Cerebellar nuclear complex (tissue), 1 donor: Measurements from ENCODE around the gene DCXR.

ENCODE experiments used
- DNase-seq, 2 experiments: peaks; one replicate each; lab custom pipeline; 2025; lab: John Stamatoyannopoulos, UW

The DCXR gene

GRCh38 chr17:82055023-82055964 is 17.8 kb upstream of the DCXR start:
- no peak for DNase-seq

GRCh38 chr17:82054351-82055022 is 17.0 kb upstream of the DCXR start:
- no peak for DNase-seq

DNA sequence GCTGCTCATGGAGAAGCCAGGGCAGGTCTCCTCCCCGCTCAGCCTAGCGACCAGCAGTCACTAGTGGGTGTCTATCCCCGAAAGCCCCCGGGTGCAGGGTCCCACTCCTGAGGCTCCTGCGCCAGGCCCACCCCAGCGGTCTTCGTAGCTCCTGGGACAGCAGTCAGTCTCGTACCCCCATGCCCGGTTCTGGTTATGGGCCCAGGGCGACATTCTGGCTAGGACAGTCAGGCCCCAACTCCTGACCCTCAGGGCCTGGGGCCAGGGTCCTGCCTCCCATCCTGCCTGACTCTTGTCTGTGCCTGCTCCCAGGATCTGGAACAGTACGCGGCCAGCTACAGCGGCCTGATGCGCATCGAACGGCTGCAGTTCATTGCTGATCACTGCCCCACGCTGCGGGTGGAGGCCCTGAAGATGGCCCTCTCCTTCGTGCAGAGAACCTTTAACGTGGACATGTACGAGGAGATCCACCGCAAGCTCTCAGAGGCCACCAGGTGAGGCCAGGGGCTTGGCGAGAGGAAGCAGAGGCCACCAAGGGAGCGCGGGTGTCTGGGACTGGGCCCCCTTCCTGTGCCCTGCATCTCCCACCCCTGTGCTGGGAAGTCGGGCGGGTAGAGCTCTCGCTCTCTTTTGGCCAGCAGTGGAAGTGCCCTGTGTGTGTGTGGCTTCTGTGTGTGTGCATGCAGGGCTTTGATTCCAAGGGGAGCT is 16.2 kb upstream of the DCXR start:
- DNase-seq, result no peak

DNA sequence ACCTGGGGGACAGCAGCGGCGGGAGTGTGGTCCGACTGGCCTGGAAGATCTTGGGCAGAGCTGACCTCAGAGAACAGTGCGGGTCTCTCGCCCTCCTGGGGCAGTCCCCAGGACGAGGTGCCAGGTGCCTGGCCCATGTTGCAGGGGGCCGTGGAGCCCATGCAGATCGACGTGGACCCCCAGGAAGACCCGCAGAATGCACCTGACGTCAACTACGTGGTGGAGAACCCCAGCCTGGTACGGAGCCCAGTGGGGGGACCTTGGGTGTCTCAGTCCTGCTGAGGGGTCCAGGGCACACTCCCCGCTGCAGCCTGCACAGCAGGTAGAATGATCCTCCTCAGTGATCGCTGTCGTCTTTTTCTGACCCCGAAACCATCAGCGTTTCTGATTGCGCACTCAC is 15.6 kb upstream of the DCXR start:
- no peak for DNase-seq

GRCh38 chr17:82052638-82053059 is 15.2 kb upstream of the DCXR start:
- DNase-seq, result no peak

DNA sequence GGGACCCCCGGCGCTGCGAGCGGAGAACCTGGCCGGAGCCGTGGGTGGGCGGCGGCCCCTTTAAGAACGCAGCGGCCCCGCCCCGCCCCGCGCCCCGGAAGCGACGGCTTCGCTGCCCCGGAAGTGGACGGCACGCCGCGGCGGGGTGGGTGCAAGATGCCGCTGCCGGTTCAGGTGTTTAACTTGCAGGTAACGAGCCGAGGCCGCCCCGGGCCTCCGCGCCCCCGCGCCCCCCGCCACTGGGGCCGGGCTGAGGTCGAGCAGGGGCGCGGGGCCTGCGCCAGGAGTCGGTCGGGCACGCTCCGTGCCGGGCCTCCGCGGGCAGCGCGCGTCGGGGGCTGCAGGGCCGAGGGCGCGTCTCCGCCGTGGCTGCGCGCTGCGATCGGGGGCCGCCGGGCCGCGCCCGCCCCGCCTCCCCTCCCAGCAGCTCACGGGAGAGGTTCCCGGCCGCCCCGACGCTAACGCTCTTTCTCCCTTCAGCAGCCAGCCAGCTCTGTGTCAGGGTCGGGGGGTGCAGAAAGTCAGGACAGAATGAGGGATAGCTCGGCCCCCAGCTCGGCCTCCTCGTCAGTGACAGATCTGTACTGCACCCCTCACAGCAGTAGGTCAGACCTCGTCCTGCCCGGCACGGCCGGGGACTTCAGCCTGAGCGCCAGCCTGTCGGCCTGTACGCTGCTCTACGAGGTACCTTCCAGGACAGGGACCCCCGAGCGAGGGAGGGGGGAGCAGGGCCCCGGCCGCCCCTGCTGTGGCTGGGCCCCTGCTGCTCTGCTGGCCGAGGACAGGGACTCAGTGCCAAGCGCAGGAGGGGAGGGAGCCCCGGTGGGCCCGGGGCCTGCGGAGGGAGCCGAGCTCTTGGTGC is 14.5 kb upstream of the DCXR start, which contains the start of the genes GPS1 and RFNG:
Gene GPS1, plus strand, starts transcription at position 123 of the 862 bp plus-strand sequence. Its CDS starts 34 bp downstream, at position 157.
Gene RFNG, minus strand, starts transcription at position 36 of the 862 bp plus-strand sequence. CDS start 45 bp downstream, outside the sequence.
- peak in 1 of 2 experiments; percentile 3 for DNase-seq

DNA sequence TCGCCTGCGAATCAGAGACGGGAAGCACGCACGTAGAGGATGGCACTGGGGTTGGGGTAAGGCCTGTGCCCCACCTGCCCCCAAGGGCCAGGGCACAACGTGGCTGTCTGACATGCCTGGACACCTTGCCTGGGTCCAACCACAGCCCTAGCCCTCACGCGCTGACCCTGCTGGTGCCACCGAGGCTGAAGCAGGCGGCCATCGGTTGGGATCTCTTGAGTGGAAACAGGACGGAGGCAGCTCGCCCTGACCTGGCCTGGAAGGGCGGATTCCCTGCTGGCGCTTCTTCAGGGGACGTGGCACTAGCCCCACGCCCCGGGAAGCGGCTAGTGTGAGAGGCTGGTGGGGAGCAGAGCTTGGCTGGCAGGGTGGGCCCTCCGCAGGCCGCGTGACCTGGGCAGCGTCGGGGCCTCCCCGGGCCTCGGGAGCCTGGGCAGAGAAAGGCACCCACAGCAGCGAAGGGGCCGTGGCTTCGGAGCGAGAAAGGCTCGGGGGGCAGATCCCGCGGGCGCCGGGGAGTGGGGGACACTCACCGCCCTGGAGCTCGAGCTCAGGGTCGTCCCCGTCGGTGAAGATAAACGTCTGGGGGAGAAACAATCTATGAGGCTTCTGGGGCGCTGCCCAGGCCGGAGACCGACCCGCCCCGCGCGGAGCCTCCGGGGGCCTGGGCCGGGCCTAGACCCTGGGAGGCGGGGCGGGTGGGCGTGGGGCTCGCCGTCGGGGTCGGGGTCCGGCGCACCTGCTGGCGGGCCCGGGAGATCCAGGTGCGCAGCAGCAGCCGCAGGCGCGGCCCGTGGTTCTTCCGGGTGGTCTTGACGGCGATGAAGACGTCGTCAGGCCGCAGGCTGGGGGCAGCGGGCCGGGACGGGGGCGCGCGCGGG is 13.5 kb upstream of the DCXR start:
- DNase-seq, result no peak

- DNase-seq, result no peak
These were observed 12.8 kb upstream of the DCXR start for GRCh38 chr17:82050152-82050760.

- no peak for DNase-seq
These were observed 12.0 kb upstream of the DCXR start for GRCh38 chr17:82049521-82049971.

- no peak for DNase-seq
These were observed 11.6 kb upstream of the DCXR start for GRCh38 chr17:82049106-82049505.

GRCh38 chr17:82048571-82048971 is 11.1 kb upstream of the DCXR start:
- DNase-seq, result no peak

DNA sequence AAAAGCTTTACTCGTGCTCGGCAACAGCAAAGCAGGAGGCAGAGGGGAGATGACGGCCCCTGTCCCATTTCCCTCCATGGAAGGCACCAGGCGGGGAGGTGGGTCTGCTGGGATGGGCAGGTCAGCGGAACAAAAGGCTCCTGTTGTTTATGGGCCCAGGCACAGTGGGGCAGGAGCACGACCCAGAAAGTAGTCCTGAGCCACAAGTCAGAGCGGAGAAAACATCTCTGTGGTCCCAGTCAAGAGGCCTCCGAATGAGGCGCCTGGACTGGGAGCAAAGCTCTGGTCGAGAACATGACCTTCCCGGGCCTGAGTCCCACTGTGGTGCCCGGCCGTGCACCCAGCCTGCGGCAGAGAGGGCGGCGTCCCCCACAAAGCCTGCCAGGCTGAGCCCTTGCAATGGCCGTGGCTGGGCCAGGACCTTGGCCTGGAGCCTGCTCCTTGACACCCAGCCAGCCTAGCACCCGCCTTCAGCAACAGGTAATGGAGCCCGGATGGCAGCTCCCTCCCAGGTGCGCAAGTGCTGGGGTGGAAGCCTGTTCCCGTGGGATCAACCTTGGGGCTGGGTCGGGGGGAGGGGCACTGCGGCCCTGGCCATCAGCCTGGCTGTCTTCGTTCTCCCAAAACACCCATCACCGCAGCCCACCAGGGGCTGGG is 10.5 kb upstream of the DCXR start:
- DNase-seq, result no peak

GRCh38 chr17:82047379-82047778 is 9.9 kb upstream of the DCXR start:
- DNase-seq, result no peak

- no peak for DNase-seq
These were observed 9.4 kb upstream of the DCXR start for GRCh38 chr17:82046903-82047302.

DNA sequence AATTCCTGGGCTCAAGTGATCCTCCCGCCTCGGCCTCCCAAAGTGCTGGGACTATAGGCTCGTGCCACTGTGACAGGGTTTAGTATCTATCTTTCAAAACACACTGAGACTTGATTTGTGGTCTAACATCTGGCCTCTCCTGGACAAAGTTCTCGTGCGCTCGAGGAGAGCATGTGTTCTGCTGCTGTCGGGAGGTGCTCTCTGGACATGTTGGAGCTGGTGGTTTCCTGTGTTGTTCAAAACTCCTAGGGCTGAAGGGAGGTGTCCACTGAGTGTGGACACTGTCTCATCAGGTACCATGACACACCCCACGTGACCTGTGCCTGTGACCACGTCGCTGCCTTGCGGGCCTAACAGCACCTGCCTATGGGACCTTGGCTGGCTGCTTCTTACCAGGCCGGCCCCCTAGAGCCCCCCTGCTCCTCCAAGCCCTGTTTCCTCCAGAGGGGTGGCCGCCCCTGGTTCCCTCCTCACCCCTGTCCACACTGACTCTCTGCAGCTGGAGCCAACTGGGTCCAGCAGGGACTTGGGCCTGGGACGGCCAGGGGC is 8.5 kb upstream of the DCXR start:
- DNase-seq, result no peak

- DNase-seq, result no peak
These were observed 6.0 kb upstream of the DCXR start for GRCh38 chr17:82043507-82043906.

GRCh38 chr17:82042649-82043048 is 5.2 kb upstream of the DCXR start:
- DNase-seq, result no peak

- no peak for DNase-seq
These were observed 3.8 kb upstream of the DCXR start for GRCh38 chr17:82041144-82041814.
